ENCODE results near the gene LPGAT1. TPM values are rescaled to one million over a fixed set of nuclear protein-coding genes. Genes with fewer than 3 reads are reported as not detected.

The LPGAT1 gene
- total RNA-seq, 1 experiment from 2014 or later: 41.7 TPM

GRCh38 chr1:211781260-211781659 is 49.3 kb downstream of the LPGAT1 start:
- no peak overlapping the region for H3K4me3 ChIP-seq (ENCODE audit: low read length)
- ATAC-seq: no peak
- H4K20me1 ChIP-seq (ENCODE audit: low read length): no peaks in the 10 kb centered on the region
- BruUV-seq (replicated peaks): no TSS peak
- H3K27ac ChIP-seq (ENCODE audit: low read length): no peak overlapping the region
- no peak overlapping the region for H3K9ac ChIP-seq (ENCODE audit: low read length)
- H3K9me3 ChIP-seq (ENCODE audit: low read length): no peaks in the 10 kb centered on the region
- H3K79me2 ChIP-seq (ENCODE audit: low read length): no peaks in the 10 kb centered on the region
- H3K36me3 ChIP-seq (ENCODE audit: low read depth, low read length): no peaks in the 10 kb centered on the region
- intact Hi-C loops (cut with micrococcal nuclease): no loop called here
- no peak for DNase-seq
- H3K9me2 ChIP-seq (replicated peaks; ENCODE audit: low read length): no peaks in the 10 kb centered on the region
- POLR2A ChIA-PET (ENCODE audit: unreplicated experiment): interaction anchor here (0.9 kb wide), 1 partner anchor 49 kb away, joined by 6 read pairs; no protein-coding TSS in a partner anchor
- no peak for TF ChIP-seq CTCF (conservative IDR thresholded peaks at IDR 0.05; ENCODE audit: low read depth, low read length)
- no peak for TF ChIP-seq EZH2 (IDR thresholded peaks at IDR 0.05; ENCODE audit: low read length, unreplicated experiment)
- no peak for TF ChIP-seq EZH2phosphoT487 (IDR thresholded peaks at IDR 0.05; ENCODE audit: borderline replicate concordance, low read length)
- H3K27me3 ChIP-seq (ENCODE audit: low read length): no peaks in the 10 kb centered on the region
- H3K4me1 ChIP-seq (ENCODE audit: insufficient read depth, low read length): no peaks in the 10 kb centered on the region
- CTCF ChIA-PET: no interaction called here
- no peak overlapping the region for H3K4me2 ChIP-seq (ENCODE audit: low read length)
- no peaks in the 10 kb centered on the region for H3F3A ChIP-seq (ENCODE audit: low read length, unreplicated experiment)
- no peak overlapping the region for H2AFZ ChIP-seq (ENCODE audit: low read length)

DNA sequence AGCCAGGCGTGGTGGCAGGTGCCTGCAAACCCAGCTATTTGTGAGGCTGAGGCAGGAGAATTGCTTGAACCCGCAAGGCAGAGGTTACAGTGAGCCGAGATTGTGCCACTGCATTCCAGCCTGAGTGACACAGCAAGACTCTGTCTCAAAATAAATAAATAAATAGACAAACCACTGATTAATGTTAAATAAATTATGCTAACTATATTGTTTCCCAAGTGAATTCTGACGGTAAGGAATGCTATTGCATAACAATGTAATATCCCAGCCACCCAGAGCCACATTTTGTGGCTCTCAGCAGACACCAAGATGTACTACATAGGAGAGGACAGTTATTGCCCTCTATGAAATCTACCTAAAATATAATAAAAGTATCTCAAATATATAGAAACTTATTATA is 55.4 kb downstream of the LPGAT1 start:
- no peaks in the 10 kb centered on the region for H4K20me1 ChIP-seq (ENCODE audit: low read length)
- TF ChIP-seq CTCF (conservative IDR thresholded peaks at IDR 0.05; ENCODE audit: low read depth, low read length): no peak
- no peak for TF ChIP-seq EZH2phosphoT487 (IDR thresholded peaks at IDR 0.05; ENCODE audit: borderline replicate concordance, low read length)
- TF ChIP-seq EZH2 (IDR thresholded peaks at IDR 0.05; ENCODE audit: low read length, unreplicated experiment): no peak
- ChIA-PET POLR2A (ENCODE audit: unreplicated experiment) (no interaction called here), CTCF (no interaction called here)
- H3K27ac ChIP-seq (ENCODE audit: low read length): no peak overlapping the region
- BruUV-seq (replicated peaks): no TSS peak
- H3F3A ChIP-seq (ENCODE audit: low read length, unreplicated experiment): no peaks in the 10 kb centered on the region
- H3K4me1 ChIP-seq (ENCODE audit: insufficient read depth, low read length): no peaks in the 10 kb centered on the region
- H3K9me3 ChIP-seq (ENCODE audit: low read length): no peaks in the 10 kb centered on the region
- H3K36me3 ChIP-seq (ENCODE audit: low read depth, low read length): no peaks in the 10 kb centered on the region
- H3K9ac ChIP-seq (ENCODE audit: low read length): no peak overlapping the region
- H3K4me2 ChIP-seq (ENCODE audit: low read length): no peak overlapping the region
- H2AFZ ChIP-seq (ENCODE audit: low read length): no peak overlapping the region
- DNase-seq: no peak
- no peak overlapping the region for H3K4me3 ChIP-seq (ENCODE audit: low read length)
- intact Hi-C loops (cut with micrococcal nuclease): no loop called here
- ATAC-seq: no peak
- H3K27me3 ChIP-seq (ENCODE audit: low read length): no peaks in the 10 kb centered on the region
- H3K79me2 ChIP-seq (ENCODE audit: low read length): no peaks in the 10 kb centered on the region
- H3K9me2 ChIP-seq (replicated peaks; ENCODE audit: low read length): no peaks in the 10 kb centered on the region

GRCh38 chr1:211764701-211765100 is 65.9 kb downstream of the LPGAT1 start:
- ChIA-PET POLR2A (ENCODE audit: unreplicated experiment) (no interaction called here), CTCF (no interaction called here)
- intact Hi-C loops (cut with micrococcal nuclease): no loop called here
- ATAC-seq: no peak
- Histone ChIP-seq H3K27me3 (ENCODE audit: low read length) (no peaks in the 10 kb centered on the region), H3K4me2 (ENCODE audit: low read length) (no peak overlapping the region), H3K79me2 (ENCODE audit: low read length) (no peaks in the 10 kb centered on the region), H3K4me3 (ENCODE audit: low read length) (no peak overlapping the region), H3K9ac (ENCODE audit: low read length) (no peak overlapping the region), H3K27ac (ENCODE audit: low read length) (no peak overlapping the region), H3F3A (ENCODE audit: low read length, unreplicated experiment) (no peaks in the 10 kb centered on the region), H3K9me2 (replicated peaks; ENCODE audit: low read length) (no peaks in the 10 kb centered on the region), H2AFZ (ENCODE audit: low read length) (no peak overlapping the region), H4K20me1 (ENCODE audit: low read length) (no peaks in the 10 kb centered on the region), H3K36me3 (ENCODE audit: low read depth, low read length) (no peaks in the 10 kb centered on the region), H3K4me1 (ENCODE audit: insufficient read depth, low read length) (no peaks in the 10 kb centered on the region), H3K9me3 (ENCODE audit: low read length) (no peaks in the 10 kb centered on the region)
- DNase-seq: no peak
- no TSS peak for BruUV-seq (replicated peaks)
- no peak for TF ChIP-seq CTCF (conservative IDR thresholded peaks at IDR 0.05; ENCODE audit: low read depth, low read length)
- no peak for TF ChIP-seq EZH2 (IDR thresholded peaks at IDR 0.05; ENCODE audit: low read length, unreplicated experiment)
- TF ChIP-seq EZH2phosphoT487 (IDR thresholded peaks at IDR 0.05; ENCODE audit: borderline replicate concordance, low read length): no peak

All from PC-3 (cell line).